GM19452 (cell line): ENCODE results near the gene TOR3A.
"Not testable (repeated sequence)": the region's sequence is repeated elsewhere in the genome, so short reads cannot be mapped to it uniquely, and the experiment has no call there.

Experiments used
- ATAC-seq: cut with Tn5 transposase; IDR thresholded peaks from one replicate; pipeline ENCODE4 v1.9.1; 2021; ENCODE audit not compliant: unreplicated experiment

Gene TOR3A

DNA sequence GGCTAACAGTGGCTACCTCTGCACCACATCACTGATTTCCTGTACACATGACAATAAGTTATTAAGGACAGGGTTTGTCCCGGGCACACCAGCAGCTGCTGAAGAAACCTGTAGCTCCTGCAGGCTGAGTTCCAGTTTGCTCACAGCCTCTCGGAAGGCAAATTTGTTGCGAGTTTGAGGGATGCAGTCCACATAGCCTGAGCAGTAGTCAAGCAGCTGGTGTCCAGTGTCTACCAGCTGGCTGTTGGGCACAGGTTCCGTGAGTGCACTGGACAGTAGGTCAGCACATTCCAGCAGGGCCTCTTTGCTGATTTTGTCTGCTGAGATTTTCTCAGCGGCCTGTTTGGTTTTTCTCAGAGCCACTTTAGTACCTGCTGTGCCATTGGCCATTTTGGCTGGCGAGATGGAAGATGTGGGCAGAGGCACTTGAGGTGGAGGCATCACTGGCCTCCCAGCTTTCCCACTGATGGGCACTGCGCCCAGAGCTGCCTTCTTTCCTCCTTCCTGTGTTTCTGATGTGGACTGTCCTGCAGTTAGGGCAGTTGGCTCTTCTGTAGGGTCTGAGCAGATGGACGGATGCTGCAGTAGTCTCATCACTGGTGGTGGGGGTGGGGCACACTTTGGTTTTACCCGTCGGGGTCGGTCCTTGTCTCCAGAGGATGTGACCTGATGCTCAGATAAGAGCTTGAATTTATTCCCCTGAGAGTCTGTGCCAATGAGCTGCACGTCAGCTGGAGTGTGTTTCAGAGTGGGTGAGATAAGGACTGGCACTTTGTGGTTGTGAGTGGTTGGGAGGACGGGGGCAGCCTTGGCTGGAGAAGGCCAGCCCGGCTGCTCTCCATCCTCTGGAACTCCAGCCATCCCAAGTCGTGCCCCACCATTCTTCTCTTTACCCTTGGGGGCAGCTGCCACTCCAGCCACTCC is 26.1 kb downstream of the TOR3A start:
- no peak for ATAC-seq

DNA sequence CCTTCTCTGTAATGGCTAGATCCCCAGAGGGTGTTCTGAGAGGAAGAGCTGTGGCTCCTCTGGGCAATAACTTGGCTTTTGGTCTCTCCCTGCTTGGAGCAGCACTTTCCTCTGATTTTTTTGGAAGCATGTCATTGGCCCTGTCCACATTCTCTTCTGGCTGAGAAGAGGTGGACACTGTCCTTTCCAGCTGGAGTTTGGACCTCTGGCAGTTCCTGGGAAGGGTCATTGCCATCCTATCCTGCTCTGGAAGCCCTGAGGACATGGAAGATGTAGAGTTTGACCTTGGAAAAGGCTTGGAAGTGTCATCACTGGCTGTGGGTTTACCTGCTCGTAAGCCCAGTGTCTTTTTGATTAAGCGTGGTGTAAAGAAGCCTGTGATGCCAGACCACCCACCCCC is 26.8 kb downstream of the TOR3A start:
- no peak for ATAC-seq

DNA sequence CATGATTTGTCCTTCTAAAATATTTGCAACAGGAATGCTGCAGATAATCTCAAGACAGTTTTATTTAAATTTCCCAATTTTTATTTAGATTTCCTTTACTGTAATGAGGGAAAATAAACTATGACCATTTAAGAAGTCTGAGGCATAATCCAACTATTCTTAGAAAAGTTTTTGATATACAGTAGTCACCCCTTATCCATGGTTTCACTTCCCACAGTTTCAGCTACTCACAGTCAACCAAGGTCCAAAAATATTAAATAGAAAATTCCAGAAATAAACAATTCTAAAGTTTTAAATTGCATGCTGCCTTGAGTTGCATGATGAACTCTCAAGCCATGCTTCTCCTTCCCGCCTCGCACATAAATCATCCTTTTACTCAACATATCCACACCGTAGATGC is 33.3 kb downstream of the TOR3A start:
- no peak for ATAC-seq

DNA sequence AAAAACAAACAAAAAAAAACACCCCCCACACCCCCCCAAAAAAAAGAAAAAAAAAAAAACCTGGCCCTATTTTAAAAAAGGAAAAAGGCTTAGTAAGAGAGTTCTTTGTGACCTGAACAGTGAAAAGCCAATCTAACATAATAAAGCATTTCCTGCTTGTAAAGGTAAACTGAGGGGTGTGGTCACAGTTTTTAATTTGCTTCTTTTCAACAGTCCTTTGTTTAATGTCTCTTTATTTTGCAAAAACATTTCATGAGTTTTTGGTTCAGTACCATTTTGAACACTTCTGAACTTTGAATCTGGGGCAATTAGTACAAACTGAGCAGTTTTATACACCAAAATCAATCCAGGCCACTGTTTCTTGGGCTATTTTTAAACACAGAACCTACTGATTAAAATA is 37.6 kb downstream of the TOR3A start:
- no peak for ATAC-seq

DNA sequence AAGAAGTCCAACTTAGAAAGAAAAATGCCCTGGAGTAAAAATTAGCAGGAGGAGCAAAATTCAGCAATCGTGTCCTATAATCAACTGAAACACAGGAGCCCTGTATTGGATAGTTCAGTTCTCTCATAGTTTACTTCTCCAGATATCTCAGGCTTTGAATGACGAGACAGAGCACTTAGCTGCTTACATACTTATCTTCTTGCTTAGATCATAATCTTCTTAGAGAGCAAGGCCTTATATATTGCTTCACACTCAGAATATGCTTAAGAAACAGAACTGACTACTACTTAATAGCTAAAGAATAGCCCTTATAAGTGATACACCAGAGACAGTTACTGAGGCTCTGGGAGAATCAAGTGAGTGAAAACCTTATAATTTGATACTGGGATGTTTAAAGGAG is 38.9 kb downstream of the TOR3A start:
- no peak for ATAC-seq

DNA sequence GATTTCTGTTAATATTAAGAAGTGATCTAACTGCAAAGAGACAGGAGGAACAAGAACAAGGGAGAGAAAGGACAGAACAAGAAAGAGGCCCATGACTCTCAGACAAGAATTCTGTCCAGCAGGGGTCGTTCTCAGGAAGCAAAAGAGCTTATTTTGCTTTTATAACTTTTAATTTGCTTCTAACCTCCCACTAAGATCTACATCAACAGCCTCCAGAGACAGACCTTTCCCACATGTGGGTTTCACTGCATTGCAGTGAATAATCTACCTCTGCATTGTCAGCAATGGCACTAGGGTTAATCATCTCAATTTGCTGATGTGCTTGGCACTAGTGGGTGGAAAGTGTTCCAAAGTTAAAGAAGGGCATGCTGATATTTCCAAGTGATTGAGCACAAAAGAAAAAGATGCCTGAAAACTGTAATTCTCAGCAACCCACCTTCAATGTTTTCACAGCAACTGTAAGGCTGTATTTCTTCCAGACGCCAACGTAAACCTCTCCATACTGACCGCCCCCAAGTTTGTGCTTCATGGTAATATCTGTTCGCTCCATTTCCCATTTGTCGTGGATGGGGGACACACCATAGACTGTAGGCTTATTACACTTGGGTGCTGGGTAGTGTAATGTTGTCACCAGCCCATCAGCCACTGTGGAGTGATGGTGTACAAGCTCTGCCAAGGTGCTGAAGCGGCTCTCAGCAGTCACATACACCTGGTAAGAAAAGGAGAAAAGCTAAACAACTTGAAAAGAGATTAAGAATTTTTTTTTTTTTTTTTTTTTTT is 39.5 kb downstream of the TOR3A start:
- ATAC-seq: no peak

DNA sequence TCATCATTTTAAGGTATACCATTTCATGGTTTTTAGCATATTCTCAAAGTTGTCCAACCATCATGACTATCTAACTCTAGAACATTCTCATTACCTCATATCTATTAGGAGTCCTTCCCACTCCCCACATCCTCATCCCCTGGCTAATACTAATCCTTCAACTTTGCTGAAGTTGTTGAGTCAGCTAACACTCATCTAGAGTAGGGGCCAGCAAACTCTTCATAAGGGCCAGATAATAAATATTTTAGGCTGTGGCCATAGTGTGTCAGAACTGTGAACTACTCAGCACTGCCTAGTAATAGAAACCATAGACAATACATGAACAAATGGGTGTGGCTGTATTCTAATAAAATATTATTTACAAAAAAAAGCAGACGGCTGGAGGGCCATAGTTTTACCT is 43.0 kb downstream of the TOR3A start:
- ATAC-seq: no peak

DNA sequence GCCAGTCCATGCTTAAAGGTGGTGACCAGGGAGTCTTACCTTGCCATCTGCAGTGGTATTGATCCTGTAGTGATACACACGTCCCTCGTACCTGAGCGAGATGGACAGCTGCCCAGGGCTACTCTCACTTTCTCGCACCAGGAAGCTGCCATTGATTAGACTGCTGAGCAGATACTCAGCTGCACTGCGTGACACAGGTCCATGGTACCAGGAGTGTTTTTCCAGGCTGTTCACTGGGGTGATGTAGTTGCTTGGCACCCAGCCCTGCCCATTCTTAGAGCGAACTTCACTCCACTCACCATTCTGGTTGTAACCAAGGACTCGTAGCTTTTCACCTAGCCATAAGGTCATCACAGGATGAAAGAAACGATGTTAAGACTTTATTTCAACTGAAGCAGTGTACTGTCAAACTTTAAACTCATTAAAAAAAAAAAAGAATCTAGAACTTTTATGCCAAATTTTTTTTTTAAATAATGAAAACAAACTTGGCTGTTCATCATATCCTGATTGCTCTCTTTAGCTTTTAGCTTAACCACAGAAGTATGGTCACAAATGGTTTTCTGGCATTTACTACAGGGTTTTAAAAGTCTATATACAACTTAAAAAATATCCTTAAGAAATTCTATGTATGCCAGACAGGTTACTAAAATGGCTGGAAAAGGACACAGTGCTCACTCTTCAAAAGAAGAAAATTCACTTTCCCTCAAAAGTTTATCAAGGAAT is 44.6 kb downstream of the TOR3A start:
- ATAC-seq: no peak

DNA sequence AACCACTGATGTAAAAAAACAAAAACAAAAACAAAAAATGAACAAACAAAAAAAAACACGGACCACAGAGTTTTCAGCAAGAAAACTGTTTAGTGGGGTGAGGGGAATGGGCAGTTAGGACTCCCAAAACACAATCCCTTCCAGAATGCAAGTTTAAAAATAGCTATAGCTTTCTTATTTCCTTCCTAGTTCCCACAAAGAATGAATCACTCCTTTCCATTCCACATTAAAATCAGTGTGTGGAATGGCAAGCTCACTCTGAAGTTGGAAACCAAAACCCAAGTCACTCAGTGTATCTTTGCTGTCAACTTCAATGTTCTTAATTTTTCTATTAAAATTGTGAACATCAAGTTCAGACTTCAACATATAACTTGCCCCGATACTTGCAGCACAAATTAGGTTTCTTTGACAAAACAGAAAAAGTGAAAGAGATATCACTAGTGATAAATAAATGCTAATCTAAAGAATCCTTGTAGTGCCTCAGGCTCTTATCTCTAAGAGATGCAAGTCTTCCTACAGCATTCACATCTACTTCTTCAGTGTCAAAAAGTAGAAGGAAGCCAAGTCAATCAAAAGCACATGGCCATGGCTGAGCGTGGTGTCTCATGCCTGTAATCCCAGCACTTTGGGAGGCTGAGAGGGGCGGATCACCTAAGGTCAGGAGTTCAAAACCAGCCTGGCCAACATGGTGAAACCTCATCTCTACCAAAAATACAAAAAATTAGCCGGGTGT is 45.5 kb downstream of the TOR3A start:
- ATAC-seq: no peak

DNA sequence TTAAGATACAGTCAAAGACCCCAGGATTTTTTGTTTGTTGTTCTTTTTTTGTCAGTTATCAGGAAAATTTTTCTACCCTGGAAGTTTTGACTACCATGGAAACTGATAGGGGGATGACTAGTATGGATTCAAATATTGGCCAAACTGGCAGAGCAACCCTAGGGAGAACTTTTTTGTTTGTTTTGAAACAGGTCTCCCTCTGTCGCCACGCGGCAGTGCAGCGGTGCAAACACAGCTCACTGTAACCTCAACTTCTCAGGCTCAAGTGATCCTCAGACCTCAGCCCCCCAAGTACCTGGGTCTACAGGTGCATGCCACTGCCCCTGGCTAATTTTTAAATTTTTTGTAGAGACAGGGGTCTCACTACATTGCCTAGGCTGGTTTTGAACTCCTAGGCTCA is 46.6 kb downstream of the TOR3A start:
- no peak for ATAC-seq

DNA sequence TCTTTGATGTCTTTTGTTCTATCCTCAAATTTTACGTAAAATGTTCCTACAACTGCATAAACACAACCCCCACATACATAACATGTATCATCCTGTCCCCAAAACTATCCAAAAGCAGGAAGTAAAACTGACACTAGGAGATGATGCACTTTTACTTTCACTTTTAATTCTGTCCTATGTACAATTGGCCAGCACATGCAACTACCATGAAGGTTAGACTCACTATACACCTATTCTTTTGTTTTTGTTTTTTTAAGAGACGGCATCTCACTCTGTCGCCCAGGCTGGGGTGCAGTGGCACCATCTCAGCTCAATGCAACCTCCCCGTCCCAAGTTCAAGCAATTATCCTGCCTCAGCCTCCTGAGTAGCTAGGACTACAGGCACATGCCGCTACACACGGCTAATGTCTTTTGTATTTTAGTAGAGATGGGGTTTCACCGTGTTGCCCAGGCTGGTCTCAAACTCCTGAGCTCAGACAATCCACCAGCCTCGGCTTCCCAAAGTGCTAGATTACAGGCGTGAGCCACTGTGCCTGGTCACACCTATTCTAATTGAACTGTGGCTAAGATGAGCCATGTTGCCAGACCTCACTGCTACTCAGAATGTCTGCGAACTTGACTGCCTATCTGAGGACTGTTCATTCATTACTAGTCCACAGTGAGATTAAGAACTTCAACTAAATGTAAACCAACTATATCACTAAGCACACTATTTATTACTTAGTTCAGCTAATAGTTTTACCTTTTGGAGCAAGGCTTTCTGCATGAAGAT is 48.0 kb downstream of the TOR3A start:
- peak; percentile 96 for ATAC-seq

DNA sequence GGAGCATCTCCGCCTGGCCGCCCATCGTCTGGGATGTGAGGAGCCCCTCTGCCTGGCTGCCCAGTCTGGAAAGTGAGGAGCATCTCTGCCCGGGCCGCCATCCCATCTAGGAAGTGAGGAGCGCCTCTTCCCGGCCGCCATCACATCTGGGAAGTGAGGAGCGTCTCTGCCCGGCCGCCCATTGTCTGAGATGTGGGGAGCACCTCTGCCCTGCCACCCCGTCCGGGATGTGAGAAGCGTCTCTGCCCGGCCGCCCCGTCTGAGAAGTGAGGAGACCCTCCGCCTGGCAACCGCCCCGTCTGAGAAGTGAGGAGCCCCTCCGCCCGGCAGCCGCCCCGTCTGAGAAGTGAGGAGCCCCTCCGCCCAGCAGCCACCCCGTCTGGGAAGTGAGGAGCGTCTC is 53.3 kb downstream of the TOR3A start:
- not testable (repeated sequence) for ATAC-seq

DNA sequence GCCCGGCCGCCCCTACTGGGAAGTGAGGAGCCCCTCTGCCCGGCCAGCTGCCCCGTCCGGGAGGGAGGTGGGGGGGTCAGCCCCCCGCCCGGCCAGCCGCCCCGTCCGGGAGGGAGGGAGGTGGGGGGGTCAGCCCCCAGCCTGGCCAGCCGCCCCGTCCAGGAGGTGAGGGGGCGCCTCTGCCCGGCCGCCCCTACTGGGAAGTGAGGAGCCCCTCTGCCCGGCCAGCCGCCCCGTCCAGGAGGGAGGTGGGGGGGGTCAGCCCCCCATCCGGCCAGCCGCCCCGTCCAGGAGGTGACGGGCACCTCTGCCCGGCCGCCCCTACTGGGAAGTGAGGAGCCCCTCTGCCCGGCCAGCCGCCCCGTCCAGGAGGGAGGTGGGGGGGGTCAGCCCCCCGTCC is 53.8 kb downstream of the TOR3A start:
- ATAC-seq: not testable (repeated sequence)

DNA sequence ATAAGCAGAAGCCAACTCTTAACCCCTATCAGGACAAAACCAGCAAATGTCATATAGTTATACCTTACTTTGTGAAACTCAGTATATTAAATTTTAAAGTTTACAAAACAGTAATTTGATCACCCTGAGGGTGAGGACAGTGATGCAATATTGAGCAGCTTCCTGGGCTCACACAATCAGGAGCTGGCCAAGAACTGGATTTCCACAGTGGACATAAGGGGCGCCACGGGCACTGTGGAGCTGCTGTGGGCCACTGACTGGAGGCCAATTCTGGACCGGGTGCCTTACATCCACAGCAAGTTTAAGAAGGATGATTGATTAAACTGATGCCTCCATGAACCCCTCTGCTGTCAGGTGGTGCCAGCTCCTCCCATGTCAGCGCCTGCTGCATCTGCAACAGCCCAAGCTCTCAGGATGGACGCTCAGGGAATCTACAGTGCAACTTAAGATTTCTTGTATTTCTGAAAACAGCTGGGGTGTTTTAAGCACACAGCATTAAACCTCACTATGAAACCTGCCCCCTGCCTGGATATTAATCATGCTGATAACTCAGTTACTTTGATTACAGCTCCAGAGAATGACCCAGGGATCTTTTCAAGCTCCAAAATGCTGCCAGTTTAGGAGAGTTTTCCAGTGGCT is 55.9 kb downstream of the TOR3A start:
- no peak for ATAC-seq

DNA sequence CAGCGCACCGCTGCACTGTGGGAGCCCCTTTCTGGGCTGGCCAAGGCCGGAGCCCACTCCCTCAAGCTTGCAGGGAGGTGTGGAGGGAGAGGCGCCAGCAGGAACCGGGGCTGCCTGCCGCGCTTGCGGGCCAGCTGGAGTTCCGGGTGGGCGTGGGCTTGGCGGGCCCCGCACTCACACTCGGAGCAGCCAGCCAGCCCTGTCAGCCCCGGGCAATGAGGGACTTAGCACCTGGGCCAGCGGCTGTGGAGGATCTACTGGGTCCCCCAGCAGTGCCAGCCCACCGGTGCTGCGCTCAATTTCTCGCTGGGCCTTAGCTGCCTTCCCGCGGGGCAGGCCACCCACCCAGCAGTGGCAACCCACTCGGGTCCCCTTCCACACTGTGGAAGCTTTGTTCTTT is 56.9 kb downstream of the TOR3A start:
- not testable (repeated sequence) for ATAC-seq

DNA sequence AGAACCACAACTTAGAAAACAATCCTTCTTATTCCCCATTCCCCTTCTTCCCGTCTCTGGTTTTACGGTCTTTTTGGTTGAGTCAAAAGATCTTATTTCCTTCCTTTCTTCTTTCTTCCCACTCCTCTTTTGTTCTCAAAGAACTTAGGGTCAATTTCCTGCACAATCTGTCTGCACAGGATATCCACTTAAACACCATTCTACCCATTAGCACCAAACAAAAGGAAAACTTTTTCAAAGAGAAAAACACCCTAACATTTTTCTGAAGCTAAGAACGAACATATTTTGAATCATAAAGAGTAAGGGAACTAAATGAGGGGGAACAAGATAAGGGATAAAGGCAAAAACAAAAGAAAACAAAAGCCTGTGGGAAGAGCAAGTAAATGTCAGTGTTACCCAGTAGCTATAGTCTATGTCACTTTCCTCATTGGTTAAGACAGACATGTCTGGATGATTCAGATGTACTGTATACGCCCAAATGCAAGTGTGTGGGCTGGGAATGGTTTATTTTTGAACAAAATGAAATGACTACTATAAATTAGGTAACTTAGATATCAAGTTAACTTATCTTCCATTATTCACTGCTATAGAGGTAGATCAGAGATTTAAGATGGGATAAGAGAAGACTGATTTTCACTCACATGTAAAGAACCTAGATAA is 59.9 kb downstream of the TOR3A start:
- no peak for ATAC-seq

DNA sequence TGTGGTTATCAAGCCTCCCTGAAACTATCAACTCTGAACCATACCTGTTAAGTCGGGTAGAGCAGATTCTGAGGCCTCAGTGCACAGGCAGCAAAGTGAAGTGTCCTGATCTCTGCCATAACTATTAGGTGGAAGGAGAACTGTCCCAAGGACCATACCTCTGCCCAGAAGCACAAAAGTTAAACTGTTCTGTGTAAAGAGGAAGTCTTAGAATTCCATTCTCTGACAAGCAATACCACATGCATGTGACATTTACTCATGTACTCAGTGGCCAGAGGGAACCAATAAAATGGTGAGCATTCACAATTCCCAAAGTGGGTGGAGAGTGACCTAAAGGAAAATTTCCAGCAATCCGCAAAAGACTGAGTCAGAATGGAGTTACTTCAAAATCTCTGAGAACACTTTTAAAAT is 61.0 kb downstream of the TOR3A start:
- no peak for ATAC-seq

DNA sequence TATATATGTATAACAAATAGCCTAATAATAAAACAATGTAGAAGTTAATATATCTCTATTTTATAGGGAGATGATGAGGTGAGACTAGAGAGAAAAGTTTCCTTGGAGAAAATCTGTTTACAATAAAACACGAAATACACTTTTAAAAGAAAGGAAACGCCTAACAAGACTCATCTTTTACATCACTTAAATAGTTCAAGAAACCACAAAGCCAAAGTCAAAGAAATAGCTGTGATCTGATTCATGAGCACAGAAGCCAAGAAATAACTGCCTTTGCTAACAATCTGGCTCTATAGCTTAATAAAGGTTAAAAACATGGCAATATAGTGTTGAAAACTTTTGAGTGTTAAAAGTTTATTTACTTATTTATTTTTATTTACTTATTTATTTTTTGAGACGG is 61.5 kb downstream of the TOR3A start:
- no peak for ATAC-seq

DNA sequence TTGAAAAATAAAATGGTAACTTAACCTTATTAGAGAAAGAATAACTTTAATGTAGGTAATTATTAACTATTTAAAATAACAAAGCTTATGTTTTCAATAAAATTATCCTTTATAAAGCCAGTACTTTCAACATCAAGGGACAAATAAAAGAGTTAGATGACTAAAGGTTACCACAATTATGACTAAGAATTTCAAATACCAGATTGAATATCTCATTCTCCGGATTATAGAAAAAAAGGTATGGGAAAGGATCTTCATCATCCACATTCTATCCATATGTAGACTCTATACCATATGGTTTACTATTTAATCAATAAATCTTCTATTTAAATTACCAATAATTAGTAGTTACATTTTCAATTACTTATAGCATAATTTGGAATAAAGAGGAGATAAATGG is 62.8 kb downstream of the TOR3A start:
- no peak for ATAC-seq
